Measurements from ENCODE around the gene TRAPPC3.

TRAPPC3 gene

DNA sequence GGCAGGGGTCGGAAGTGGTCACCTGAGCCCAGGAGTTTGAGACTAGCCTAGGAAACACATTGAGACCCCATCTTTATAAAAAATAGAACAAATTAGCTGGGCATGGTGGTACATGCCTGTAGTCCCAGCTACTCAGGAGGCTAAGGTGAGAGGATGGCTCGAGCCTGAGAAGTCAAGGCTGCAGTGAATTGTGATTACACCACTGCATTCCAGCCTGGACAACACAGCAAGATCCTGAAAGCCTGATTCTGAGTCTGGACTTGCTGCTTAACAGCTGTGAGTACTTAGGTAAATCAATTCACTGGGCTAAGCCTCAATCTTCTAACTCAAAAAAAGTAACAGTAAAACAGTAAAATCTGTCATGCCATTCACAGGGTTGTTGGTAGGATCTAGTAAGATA, 4.9 kb downstream of the TRAPPC3 start:
- no peak overlapping the region for H3K18ac ChIP-seq (ENCODE audit: low read length)
- H2AFZ ChIP-seq (ENCODE audit: insufficient read depth, low read length, poor library complexity), result no peak overlapping the region
- DNase-seq, result peak in 1 of 2 donors; percentile 19
- peaks cover 5% of the 10 kb centered on the region for H3K79me2 ChIP-seq (ENCODE audit: control insufficient read depth, insufficient read depth, low read length, poor library complexity)
- H3K4me3 ChIP-seq (ENCODE audit: low read depth, low read length), result no peak overlapping the region
- H2BK5ac ChIP-seq (ENCODE audit: low read depth, low read length, poor library complexity), result no peak overlapping the region
- no CpG with 5 or more reads among the region's 2 CpGs for WGBS (ENCODE audit: extremely low coverage, insufficient coverage, insufficient read length)
- no peak overlapping the region for H3K14ac ChIP-seq (ENCODE audit: low read length)
- no peak overlapping the region for H3K27ac ChIP-seq (ENCODE audit: low read depth, low read length)
- no peak overlapping the region for H4K91ac ChIP-seq (ENCODE audit: low read depth, low read length)
- no peaks in the 10 kb centered on the region for H3K9me3 ChIP-seq (ENCODE audit: insufficient read depth, low read depth, low read length)
- H2BK120ac ChIP-seq (ENCODE audit: insufficient read depth, low read length, poor library complexity), result no peak overlapping the region
- H2AK5ac ChIP-seq (ENCODE audit: low read length), result no peak overlapping the region
- no peak overlapping the region for H4K12ac ChIP-seq (ENCODE audit: low read depth, low read length)
- no peak overlapping the region for H3K4me2 ChIP-seq (ENCODE audit: low read length)
- H3K23ac ChIP-seq (ENCODE audit: low read length), result no peak overlapping the region
- H3K9ac ChIP-seq (ENCODE audit: low read length), result no peak overlapping the region
- no peak overlapping the region for H3K4ac ChIP-seq (ENCODE audit: low read depth, low read length)
- peaks cover 2 to 7% of the 10 kb centered on the region in 2 experiments for H3K36me3 ChIP-seq (ENCODE audit: control insufficient read depth in 1 of 2, insufficient read depth in 2 of 2, low read length in 2 of 2)
- peaks cover 6% of the 10 kb centered on the region for H3K79me1 ChIP-seq (ENCODE audit: low read length)
- H4K8ac ChIP-seq (ENCODE audit: low read depth, low read length), result no peak overlapping the region
- peaks cover 3 to 4% of the 10 kb centered on the region in 2 experiments for H3K4me1 ChIP-seq (ENCODE audit: control insufficient read depth in 1 of 2, insufficient read depth in 2 of 2, low read length in 2 of 2)
- H2BK12ac ChIP-seq (ENCODE audit: low read length), result no peak overlapping the region
- no peaks in the 10 kb centered on the region for H3K27me3 ChIP-seq (ENCODE audit: insufficient read depth, low read length)

DNA sequence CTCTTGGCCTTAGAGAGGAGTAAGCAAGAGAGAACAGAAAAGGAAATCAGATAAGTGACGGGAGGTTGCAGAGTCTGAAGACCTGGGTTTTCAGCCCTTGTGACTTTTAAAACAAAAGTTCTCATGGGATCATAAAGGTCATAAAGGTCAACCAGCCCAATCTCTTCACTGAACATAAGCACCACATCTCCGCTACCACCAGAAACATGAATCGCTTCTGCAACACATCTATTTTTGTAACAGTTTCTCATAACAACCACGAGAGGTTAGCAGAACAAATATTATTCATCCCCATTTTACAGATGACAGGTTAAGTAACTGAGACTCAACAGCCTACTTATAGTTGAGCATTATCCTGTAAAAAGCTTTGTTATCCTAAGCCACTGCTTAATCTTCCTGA, 5.9 kb downstream of the TRAPPC3 start:
- no peak overlapping the region for H4K8ac ChIP-seq (ENCODE audit: low read depth, low read length)
- no peaks in the 10 kb centered on the region for H3K79me2 ChIP-seq (ENCODE audit: control insufficient read depth, insufficient read depth, low read length, poor library complexity)
- H2AFZ ChIP-seq (ENCODE audit: insufficient read depth, low read length, poor library complexity), result no peak overlapping the region
- no CpG with 5 or more reads among the region's 4 CpGs for WGBS (ENCODE audit: extremely low coverage, insufficient coverage, insufficient read length)
- DNase-seq, result no peak
- H3K9ac ChIP-seq (ENCODE audit: low read length), result no peak overlapping the region
- H3K4ac ChIP-seq (ENCODE audit: low read depth, low read length), result no peak overlapping the region
- H2AK5ac ChIP-seq (ENCODE audit: low read length), result no peak overlapping the region
- no peaks in the 10 kb centered on the region for H3K9me3 ChIP-seq (ENCODE audit: insufficient read depth, low read depth, low read length)
- no peak overlapping the region for H2BK5ac ChIP-seq (ENCODE audit: low read depth, low read length, poor library complexity)
- H3K4me1 ChIP-seq (ENCODE audit: control insufficient read depth in 1 of 2, insufficient read depth in 2 of 2, low read length in 2 of 2), result peaks cover under 1 to 1% of the 10 kb centered on the region in 2 experiments
- no peak overlapping the region for H3K4me3 ChIP-seq (ENCODE audit: low read depth, low read length)
- H3K27ac ChIP-seq (ENCODE audit: low read depth, low read length), result no peak overlapping the region
- no peak overlapping the region for H2BK12ac ChIP-seq (ENCODE audit: low read length)
- no peak overlapping the region for H3K23ac ChIP-seq (ENCODE audit: low read length)
- H3K79me1 ChIP-seq (ENCODE audit: low read length), result no peaks in the 10 kb centered on the region
- no peaks in the 10 kb centered on the region for H3K27me3 ChIP-seq (ENCODE audit: insufficient read depth, low read length)
- H3K18ac ChIP-seq (ENCODE audit: low read length), result no peak overlapping the region
- H4K12ac ChIP-seq (ENCODE audit: low read depth, low read length), result no peak overlapping the region
- H2BK120ac ChIP-seq (ENCODE audit: insufficient read depth, low read length, poor library complexity), result no peak overlapping the region
- no peak overlapping the region for H4K91ac ChIP-seq (ENCODE audit: low read depth, low read length)
- no peak overlapping the region for H3K4me2 ChIP-seq (ENCODE audit: low read length)
- no peak overlapping the region for H3K14ac ChIP-seq (ENCODE audit: low read length)
- H3K36me3 ChIP-seq (ENCODE audit: control insufficient read depth in 1 of 2, insufficient read depth in 2 of 2, low read length in 2 of 2), result peaks cover 4 to 7% of the 10 kb centered on the region in 2 experiments

DNA sequence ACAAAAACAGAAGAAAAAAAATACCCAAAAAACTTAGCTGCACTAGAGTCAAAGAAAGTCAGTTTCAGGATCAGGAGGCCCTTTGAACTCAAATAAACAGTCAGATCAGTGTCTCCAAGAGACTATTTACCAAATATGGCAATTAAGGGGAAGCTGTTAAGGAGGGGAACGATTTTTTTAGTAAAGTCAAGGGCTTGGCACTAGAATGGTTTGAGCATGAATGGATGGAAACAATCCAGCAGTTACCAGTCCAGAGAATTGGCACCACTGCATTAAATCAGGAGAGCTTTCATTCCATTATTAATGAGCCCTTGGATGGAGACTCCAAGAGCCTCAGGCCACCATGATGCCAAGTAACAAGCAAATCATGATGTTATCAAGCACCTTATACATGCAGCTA, 7.2 kb downstream of the TRAPPC3 start:
- no peak overlapping the region for H2BK12ac ChIP-seq (ENCODE audit: low read length)
- H3K4me1 ChIP-seq (ENCODE audit: control insufficient read depth in 1 of 2, insufficient read depth in 2 of 2, low read length in 2 of 2), result no peaks in the 10 kb centered on the region
- H2AK5ac ChIP-seq (ENCODE audit: low read length), result no peak overlapping the region
- H3K14ac ChIP-seq (ENCODE audit: low read length), result no peak overlapping the region
- no peak overlapping the region for H3K23ac ChIP-seq (ENCODE audit: low read length)
- no peaks in the 10 kb centered on the region for H3K27me3 ChIP-seq (ENCODE audit: insufficient read depth, low read length)
- no peak overlapping the region for H3K4me2 ChIP-seq (ENCODE audit: low read length)
- H3K79me1 ChIP-seq (ENCODE audit: low read length), result no peaks in the 10 kb centered on the region
- peaks cover 10 to 19% of the 10 kb centered on the region in 2 experiments for H3K36me3 ChIP-seq (ENCODE audit: control insufficient read depth in 1 of 2, insufficient read depth in 2 of 2, low read length in 2 of 2)
- no peak overlapping the region for H3K9ac ChIP-seq (ENCODE audit: low read length)
- H3K9me3 ChIP-seq (ENCODE audit: insufficient read depth, low read depth, low read length), result no peaks in the 10 kb centered on the region
- no peak for DNase-seq
- H3K27ac ChIP-seq (ENCODE audit: low read depth, low read length), result no peak overlapping the region
- no peak overlapping the region for H3K4me3 ChIP-seq (ENCODE audit: low read depth, low read length)
- H2BK120ac ChIP-seq (ENCODE audit: insufficient read depth, low read length, poor library complexity), result no peak overlapping the region
- WGBS (ENCODE audit: extremely low coverage, insufficient coverage, insufficient read length), result no CpG with 5 or more reads among the region's 1 CpG
- H4K8ac ChIP-seq (ENCODE audit: low read depth, low read length), result no peak overlapping the region
- H2AFZ ChIP-seq (ENCODE audit: insufficient read depth, low read length, poor library complexity), result no peak overlapping the region
- H3K79me2 ChIP-seq (ENCODE audit: control insufficient read depth, insufficient read depth, low read length, poor library complexity), result no peaks in the 10 kb centered on the region
- no peak overlapping the region for H4K91ac ChIP-seq (ENCODE audit: low read depth, low read length)
- H3K18ac ChIP-seq (ENCODE audit: low read length), result no peak overlapping the region
- no peak overlapping the region for H4K12ac ChIP-seq (ENCODE audit: low read depth, low read length)
- no peak overlapping the region for H2BK5ac ChIP-seq (ENCODE audit: low read depth, low read length, poor library complexity)
- H3K4ac ChIP-seq (ENCODE audit: low read depth, low read length), result no peak overlapping the region

DNA sequence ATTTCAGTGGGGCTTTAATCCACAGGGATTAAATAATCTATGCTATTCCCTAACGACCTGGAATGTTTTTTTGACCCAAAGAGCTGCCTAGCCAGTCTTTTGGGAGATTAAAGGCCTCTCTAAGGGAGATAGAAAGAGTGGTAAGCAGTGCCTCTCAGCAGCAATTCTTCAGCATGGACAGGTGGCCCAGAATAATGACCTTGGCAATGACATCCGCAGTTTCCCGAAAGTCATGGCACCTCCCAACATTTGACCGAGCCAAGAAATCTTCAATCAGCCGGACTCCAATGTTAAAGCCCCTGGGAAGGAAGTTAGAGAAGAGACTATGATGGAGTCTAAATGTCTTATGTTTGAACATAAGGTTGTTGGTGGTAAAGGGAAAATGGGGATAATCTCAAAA, 9.8 kb downstream of the TRAPPC3 start:
- H2BK12ac ChIP-seq (ENCODE audit: low read length), result no peak overlapping the region
- peaks cover 0 to 2% of the 10 kb centered on the region in 2 experiments for H3K4me1 ChIP-seq (ENCODE audit: control insufficient read depth in 1 of 2, insufficient read depth in 2 of 2, low read length in 2 of 2)
- H4K91ac ChIP-seq (ENCODE audit: low read depth, low read length), result no peak overlapping the region
- H3K27ac ChIP-seq (ENCODE audit: low read depth, low read length), result no peak overlapping the region
- no peak overlapping the region for H2BK120ac ChIP-seq (ENCODE audit: insufficient read depth, low read length, poor library complexity)
- no peaks in the 10 kb centered on the region for H3K9me3 ChIP-seq (ENCODE audit: insufficient read depth, low read depth, low read length)
- no peak for DNase-seq
- no peaks in the 10 kb centered on the region for H3K79me2 ChIP-seq (ENCODE audit: control insufficient read depth, insufficient read depth, low read length, poor library complexity)
- no peak overlapping the region for H3K23ac ChIP-seq (ENCODE audit: low read length)
- no peak overlapping the region for H3K4me3 ChIP-seq (ENCODE audit: low read depth, low read length)
- WGBS (ENCODE audit: extremely low coverage, insufficient coverage, insufficient read length), result no CpG with 5 or more reads among the region's 5 CpGs
- no peak overlapping the region for H2AK5ac ChIP-seq (ENCODE audit: low read length)
- H3K4me2 ChIP-seq (ENCODE audit: low read length), result no peak overlapping the region
- no peak overlapping the region for H2AFZ ChIP-seq (ENCODE audit: insufficient read depth, low read length, poor library complexity)
- H3K27me3 ChIP-seq (ENCODE audit: insufficient read depth, low read length), result no peaks in the 10 kb centered on the region
- H3K4ac ChIP-seq (ENCODE audit: low read depth, low read length), result no peak overlapping the region
- H3K18ac ChIP-seq (ENCODE audit: low read length), result no peak overlapping the region
- H2BK5ac ChIP-seq (ENCODE audit: low read depth, low read length, poor library complexity), result no peak overlapping the region
- H3K9ac ChIP-seq (ENCODE audit: low read length), result no peak overlapping the region
- H3K79me1 ChIP-seq (ENCODE audit: low read length), result no peaks in the 10 kb centered on the region
- peaks cover 12 to 27% of the 10 kb centered on the region in 2 experiments for H3K36me3 ChIP-seq (ENCODE audit: control insufficient read depth in 1 of 2, insufficient read depth in 2 of 2, low read length in 2 of 2)
- no peak overlapping the region for H4K8ac ChIP-seq (ENCODE audit: low read depth, low read length)
- H3K14ac ChIP-seq (ENCODE audit: low read length), result no peak overlapping the region
- H4K12ac ChIP-seq (ENCODE audit: low read depth, low read length), result no peak overlapping the region
